H7 (cell line): ENCODE results near the gene AGBL3. TPM values are rescaled to one million over a fixed set of nuclear protein-coding genes. Genes with fewer than 3 reads are reported as not detected.
"Not testable (repeated sequence)": the region's sequence is repeated elsewhere in the genome, so short reads cannot be mapped to it uniquely, and the experiment has no call there.

Experiments used
- DNase-seq: peaks from one replicate; pipeline ENCODE4 v3.0.0; 2012
- H3K27me3 ChIP-seq: 2 replicates; pipeline ENCODE4 v1.6.0; 2011; ENCODE audit warnings: mild to moderate bottlenecking, low read length; ENCODE audit not compliant: control insufficient read depth, insufficient read depth
- H3K36me3 ChIP-seq: replicated peaks from 2 replicates; pipeline ENCODE4 v1.5.1; 2011; ENCODE audit warnings: low read length; ENCODE audit not compliant: control insufficient read depth, insufficient read depth
- H3K4me3 ChIP-seq: 2 replicates; pipeline ENCODE4 v1.5.1; 2011; ENCODE audit warnings: low read depth, mild to moderate bottlenecking, control low read depth, low read length, moderate library complexity; ENCODE audit not compliant: insufficient read depth
- total RNA-seq: library from RNA; depleted of rRNA; stranded (reverse); fragments of >200 nt; shearing (Covaris generic); gene quantifications from 2 replicates; pipeline ENCODE4 v1.2.3, GENCODE V29; 2014

Gene AGBL3
- total RNA-seq, 1 experiment from 2014 or later = 1.7 TPM

GRCh38 chr7:135121868-135122267 is 135.6 kb downstream of the AGBL3 start:
- no peaks in the 10 kb centered on the region for H3K36me3 ChIP-seq
- DNase-seq = no peak
- no peak overlapping the region for H3K4me3 ChIP-seq
- no peaks in the 10 kb centered on the region for H3K27me3 ChIP-seq

GRCh38 chr7:135124631-135125030 is 138.3 kb downstream of the AGBL3 start:
- H3K4me3 ChIP-seq, H3K27me3 ChIP-seq, DNase-seq, H3K36me3 ChIP-seq: not testable (repeated sequence)

- DNase-seq = no peak
- H3K4me3 ChIP-seq = no peak overlapping the region
Measured at GRCh38 chr7:135128931-135129330, 142.6 kb downstream of the AGBL3 start.

GRCh38 chr7:135129579-135129978 is 143.3 kb downstream of the AGBL3 start:
- Histone ChIP-seq H3K27me3 (no peaks in the 10 kb centered on the region), H3K36me3 (no peaks in the 10 kb centered on the region), H3K4me3 (no peak overlapping the region)
- DNase-seq = no peak

More at GRCh38 chr7:135128931-135129330, 142.6 kb downstream of the AGBL3 start:
- Histone ChIP-seq H3K27me3 (no peaks in the 10 kb centered on the region), H3K36me3 (no peaks in the 10 kb centered on the region)

GRCh38 chr7:135143885-135144668 is 157.8 kb downstream of the AGBL3 start:
- no peak for DNase-seq
- Histone ChIP-seq H3K27me3 (no peaks in the 10 kb centered on the region), H3K36me3 (no peaks in the 10 kb centered on the region), H3K4me3 (no peak overlapping the region)

GRCh38 chr7:135147341-135147898 is 161.1 kb downstream of the AGBL3 start:
- Histone ChIP-seq H3K36me3 (no peaks in the 10 kb centered on the region), H3K27me3 (no peaks in the 10 kb centered on the region), H3K4me3 (no peak overlapping the region)
- DNase-seq = peak; percentile 2

GRCh38 chr7:135147899-135148721 is 161.8 kb downstream of the AGBL3 start, which contains the start of gene TMEM140:
TMEM140 (plus strand) TSS chr7:135148072; CDS start chr7:135164442, 16,370 bp downstream.
- Histone ChIP-seq H3K36me3 (no peaks in the 10 kb centered on the region), H3K4me3 (no peak within 1 kb of the TSS)
- no peak for DNase-seq

GRCh38 chr7:135150072-135150782 is 163.9 kb downstream of the AGBL3 start:
- no peaks in the 10 kb centered on the region for H3K27me3 ChIP-seq
- DNase-seq = no peak
- no peaks in the 10 kb centered on the region for H3K36me3 ChIP-seq
- H3K4me3 ChIP-seq = no peak overlapping the region

More at GRCh38 chr7:135147899-135148721, 161.8 kb downstream of the AGBL3 start, which contains the start of gene TMEM140:
- no peaks in the 10 kb centered on the region for H3K27me3 ChIP-seq

- Histone ChIP-seq H3K27me3 (no peaks in the 10 kb centered on the region), H3K4me3 (no peak overlapping the region)
- DNase-seq = no peak
Measured at GRCh38 chr7:135151132-135151531, 164.8 kb downstream of the AGBL3 start.

GRCh38 chr7:135151533-135151932 is 165.2 kb downstream of the AGBL3 start:
- Histone ChIP-seq H3K27me3 (no peaks in the 10 kb centered on the region), H3K36me3 (no peaks in the 10 kb centered on the region), H3K4me3 (no peak overlapping the region)
- no peak for DNase-seq

More at GRCh38 chr7:135151132-135151531, 164.8 kb downstream of the AGBL3 start:
- H3K36me3 ChIP-seq = no peaks in the 10 kb centered on the region

GRCh38 chr7:135152442-135152841 is 166.1 kb downstream of the AGBL3 start:
- no peaks in the 10 kb centered on the region; the same call in 1 of the 2 replicates for H3K36me3 ChIP-seq
- no peaks in the 10 kb centered on the region for H3K27me3 ChIP-seq
- DNase-seq = no peak
- no peak overlapping the region for H3K4me3 ChIP-seq

GRCh38 chr7:135154734-135155133 is 168.4 kb downstream of the AGBL3 start:
- H3K4me3 ChIP-seq = no peak overlapping the region
- no peak for DNase-seq
- no peaks in the 10 kb centered on the region for H3K27me3 ChIP-seq
- H3K36me3 ChIP-seq = no peaks in the 10 kb centered on the region; the same call in 1 of the 2 replicates

GRCh38 chr7:135156290-135156689 is 170.0 kb downstream of the AGBL3 start:
- Histone ChIP-seq H3K4me3 (no peak overlapping the region), H3K36me3 (no peaks in the 10 kb centered on the region; the same call in 1 of the 2 replicates), H3K27me3 (no peaks in the 10 kb centered on the region)
- no peak for DNase-seq

- H3K27me3 ChIP-seq = no peaks in the 10 kb centered on the region
- no peaks in the 10 kb centered on the region; the same call in 1 of the 2 replicates for H3K36me3 ChIP-seq
- DNase-seq = no peak
- no peak overlapping the region for H3K4me3 ChIP-seq
Measured at GRCh38 chr7:135158141-135158655, 171.9 kb downstream of the AGBL3 start.
